ENCODE data around the gene KDM5B.

- TF ChIP-seq EP300 (IDR thresholded peaks at IDR 0.05) (no peak), POLR2A (IDR thresholded peaks at IDR 0.05) (no peak)
- TF ChIP-seq, protein P1, sequence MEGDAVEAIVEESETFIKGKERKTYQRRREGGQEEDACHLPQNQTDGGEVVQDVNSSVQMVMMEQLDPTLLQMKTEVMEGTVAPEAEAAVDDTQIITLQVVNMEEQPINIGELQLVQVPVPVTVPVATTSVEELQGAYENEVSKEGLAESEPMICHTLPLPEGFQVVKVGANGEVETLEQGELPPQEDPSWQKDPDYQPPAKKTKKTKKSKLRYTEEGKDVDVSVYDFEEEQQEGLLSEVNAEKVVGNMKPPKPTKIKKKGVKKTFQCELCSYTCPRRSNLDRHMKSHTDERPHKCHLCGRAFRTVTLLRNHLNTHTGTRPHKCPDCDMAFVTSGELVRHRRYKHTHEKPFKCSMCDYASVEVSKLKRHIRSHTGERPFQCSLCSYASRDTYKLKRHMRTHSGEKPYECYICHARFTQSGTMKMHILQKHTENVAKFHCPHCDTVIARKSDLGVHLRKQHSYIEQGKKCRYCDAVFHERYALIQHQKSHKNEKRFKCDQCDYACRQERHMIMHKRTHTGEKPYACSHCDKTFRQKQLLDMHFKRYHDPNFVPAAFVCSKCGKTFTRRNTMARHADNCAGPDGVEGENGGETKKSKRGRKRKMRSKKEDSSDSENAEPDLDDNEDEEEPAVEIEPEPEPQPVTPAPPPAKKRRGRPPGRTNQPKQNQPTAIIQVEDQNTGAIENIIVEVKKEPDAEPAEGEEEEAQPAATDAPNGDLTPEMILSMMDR (IDR thresholded peaks at IDR 0.05), result no peak
Measured at GRCh38 chr1:202713110-202713509, 95.1 kb downstream of the KDM5B start.

Data from ovary (tissue), 3 donors.